ENCODE measurements around the gene MCC.

- TF ChIP-seq EZH2 (IDR thresholded peaks at IDR 0.05; ENCODE audit: insufficient read depth, poor library complexity, severe bottlenecking) (no peak), EZH2phosphoT487 (IDR thresholded peaks at IDR 0.05; ENCODE audit: insufficient read depth, low read depth) (no peak)
These were observed 397.7 kb downstream of the MCC start for GRCh38 chr5:113090336-113091106.
